ENCODE results near the gene PTPRJ.
"Not testable (repeated sequence)": the region's sequence is repeated elsewhere in the genome, so short reads cannot be mapped to it uniquely, and the experiment has no call there.

PTPRJ gene

GRCh38 chr11:47943721-47944586 is 36.4 kb upstream of the PTPRJ start:
- H3K27ac ChIP-seq = no peak overlapping the region
- CTCF ChIA-PET = no interaction called here
- POLR2A ChIA-PET (ENCODE audit: low non-redundant PET) = interaction anchor here (0.6 kb wide), 1 partner anchor 1251 kb away, joined by 3 read pairs; no protein-coding TSS in a partner anchor
- DNase-seq (ENCODE audit: low spot score) = no peak
- no peak for TF ChIP-seq CTCF (conservative IDR thresholded peaks at IDR 0.05; ENCODE audit: low read depth)

GRCh38 chr11:47944632-47945031 is 35.7 kb upstream of the PTPRJ start:
- no peak for TF ChIP-seq CTCF (conservative IDR thresholded peaks at IDR 0.05; ENCODE audit: low read depth)
- H3K27ac ChIP-seq = no peak overlapping the region
- CTCF ChIA-PET = interaction anchor here (0.6 to 0.7 kb wide), 2 partner anchors 104 to 139 kb away, joined by 3 to 4 read pairs; no protein-coding TSS in a partner anchor
- no peak for DNase-seq (ENCODE audit: low spot score)
- POLR2A ChIA-PET (ENCODE audit: low non-redundant PET) = no interaction called here

GRCh38 chr11:47946682-47947559 is 33.4 kb upstream of the PTPRJ start:
- DNase-seq (ENCODE audit: low spot score) = peak; percentile 99
- TF ChIP-seq CTCF (conservative IDR thresholded peaks at IDR 0.05; ENCODE audit: low read depth) = no peak
- CTCF ChIA-PET = interaction anchor here (0.6 to 1.2 kb wide), 4 partner anchors 12 to 1238 kb away, joined by 4 read pairs; no protein-coding TSS in a partner anchor
- POLR2A ChIA-PET (ENCODE audit: low non-redundant PET) = no interaction called here
- peak overlapping the region; percentile 83 for H3K27ac ChIP-seq

- DNase-seq (ENCODE audit: low spot score) = no peak
- ChIA-PET CTCF (interaction anchor here (0.7 kb wide), 1 partner anchor 1972 kb away, joined by 3 read pairs; no protein-coding TSS in a partner anchor), POLR2A (ENCODE audit: low non-redundant PET) (no interaction called here)
- H3K27ac ChIP-seq = peak overlapping the region; percentile 83; the same call in 1 of the 2 replicates
- TF ChIP-seq CTCF (conservative IDR thresholded peaks at IDR 0.05; ENCODE audit: low read depth) = no peak
Measured at GRCh38 chr11:47948137-47948536, 32.2 kb upstream of the PTPRJ start.

GRCh38 chr11:47949001-47949675 is 31.2 kb upstream of the PTPRJ start:
- CTCF ChIA-PET = interaction anchor here (0.6 kb wide), 1 partner anchor 31 kb away, joined by 3 read pairs; no protein-coding TSS in a partner anchor
- H3K27ac ChIP-seq; POLR2A ChIA-PET (ENCODE audit: low non-redundant PET); DNase-seq (ENCODE audit: low spot score): not testable (repeated sequence)

GRCh38 chr11:47950396-47950795 is 30.0 kb upstream of the PTPRJ start:
- no peak for DNase-seq (ENCODE audit: low spot score)
- POLR2A ChIA-PET (ENCODE audit: low non-redundant PET) = interaction anchor here (0.7 kb wide), 1 partner anchor 60 kb away, joined by 7 read pairs; no protein-coding TSS in a partner anchor
- CTCF ChIA-PET = no interaction called here
- H3K27ac ChIP-seq = no peak overlapping the region
- no peak for TF ChIP-seq CTCF (conservative IDR thresholded peaks at IDR 0.05; ENCODE audit: low read depth)

- DNase-seq (ENCODE audit: low spot score); H3K27ac ChIP-seq; POLR2A ChIA-PET (ENCODE audit: low non-redundant PET); CTCF ChIA-PET: not testable (repeated sequence)
Measured at GRCh38 chr11:47951504-47951903, 28.9 kb upstream of the PTPRJ start.
